HUES6 (cell line): ENCODE results near the gene COL13A1.

Source experiments
- H3K27ac ChIP-seq: 2 replicates; pipeline ENCODE4 v1.7.0; 2013; ENCODE audit warnings: low read depth, mild to moderate bottlenecking, low read length, inconsistent platforms
- H3K27me3 ChIP-seq: 2 replicates; pipeline ENCODE4 v1.6.1; 2013; ENCODE audit warnings: low read length; ENCODE audit not compliant: control insufficient read depth, insufficient read depth
- H3K36me3 ChIP-seq: 2 replicates; pipeline ENCODE4 v1.6.1; 2013; ENCODE audit warnings: low read length; ENCODE audit not compliant: control insufficient read depth, insufficient read depth
- H3K4me1 ChIP-seq: 2 replicates; pipeline ENCODE4 v1.6.1; 2013; ENCODE audit warnings: low read length; ENCODE audit not compliant: control insufficient read depth, insufficient read depth
- H3K4me3 ChIP-seq: 2 replicates; pipeline ENCODE4 v1.5.1; 2013; ENCODE audit warnings: low read depth, low read length
- H3K9ac ChIP-seq: one replicate; pipeline ENCODE4 v1.6.1; 2013; ENCODE audit warnings: mild to moderate bottlenecking, low read length
- H3K9me3 ChIP-seq: 2 replicates; pipeline ENCODE4 v1.6.1; 2013; ENCODE audit warnings: low read depth, low read length; ENCODE audit not compliant: control insufficient read depth, insufficient read depth

Gene COL13A1

GRCh38 chr10:69819716-69820506 lies 18.2 kb downstream of the COL13A1 start:
- peaks cover 9% of the 10 kb centered on the region for H3K4me1 ChIP-seq
- H3K36me3 ChIP-seq = no peaks in the 10 kb centered on the region
- no peak overlapping the region for H3K9ac ChIP-seq
- H3K9me3 ChIP-seq = peaks cover 11% of the 10 kb centered on the region
- H3K4me3 ChIP-seq = no peak overlapping the region
- H3K27ac ChIP-seq = no peak overlapping the region
- H3K27me3 ChIP-seq = no peaks in the 10 kb centered on the region

- peaks cover 9% of the 10 kb centered on the region for H3K4me1 ChIP-seq
- no peaks in the 10 kb centered on the region for H3K36me3 ChIP-seq
- no peak overlapping the region for H3K9ac ChIP-seq
- no peak overlapping the region for H3K4me3 ChIP-seq
- H3K27ac ChIP-seq = no peak overlapping the region
- H3K27me3 ChIP-seq = no peaks in the 10 kb centered on the region
- peaks cover 11% of the 10 kb centered on the region for H3K9me3 ChIP-seq
Measured at GRCh38 chr10:69820817-69821216, 19.1 kb downstream of the COL13A1 start.

- H3K27me3 ChIP-seq = no peaks in the 10 kb centered on the region
- no peak overlapping the region for H3K4me3 ChIP-seq
- H3K4me1 ChIP-seq = peaks cover 15% of the 10 kb centered on the region
- no peaks in the 10 kb centered on the region for H3K36me3 ChIP-seq
- no peak overlapping the region for H3K9ac ChIP-seq
- H3K27ac ChIP-seq = no peak overlapping the region
- no peaks in the 10 kb centered on the region for H3K9me3 ChIP-seq
Measured at GRCh38 chr10:69825604-69826003, 23.9 kb downstream of the COL13A1 start.

GRCh38 chr10:69826094-69826493 lies 24.4 kb downstream of the COL13A1 start:
- no peaks in the 10 kb centered on the region for H3K9me3 ChIP-seq
- no peak overlapping the region for H3K4me3 ChIP-seq
- H3K4me1 ChIP-seq = peaks cover 16% of the 10 kb centered on the region
- H3K36me3 ChIP-seq = no peaks in the 10 kb centered on the region
- H3K27ac ChIP-seq = no peak overlapping the region
- H3K9ac ChIP-seq = no peak overlapping the region
- H3K27me3 ChIP-seq = no peaks in the 10 kb centered on the region

- H3K36me3 ChIP-seq = no peaks in the 10 kb centered on the region
- no peaks in the 10 kb centered on the region for H3K9me3 ChIP-seq
- no peaks in the 10 kb centered on the region for H3K27me3 ChIP-seq
- H3K4me3 ChIP-seq = no peak overlapping the region
- H3K4me1 ChIP-seq = peaks cover 19% of the 10 kb centered on the region
- no peak overlapping the region for H3K9ac ChIP-seq
- H3K27ac ChIP-seq = no peak overlapping the region
Measured at GRCh38 chr10:69826789-69827554, 25.3 kb downstream of the COL13A1 start.

GRCh38 chr10:69828144-69828870 lies 26.6 kb downstream of the COL13A1 start:
- no peak overlapping the region for H3K27ac ChIP-seq
- H3K4me3 ChIP-seq = no peak overlapping the region
- no peak overlapping the region for H3K9ac ChIP-seq
- H3K36me3 ChIP-seq = no peaks in the 10 kb centered on the region
- no peaks in the 10 kb centered on the region for H3K27me3 ChIP-seq
- H3K9me3 ChIP-seq = no peaks in the 10 kb centered on the region
- peaks cover 19% of the 10 kb centered on the region for H3K4me1 ChIP-seq

- Histone ChIP-seq H3K4me3 (no peak overlapping the region), H3K27ac (no peak overlapping the region), H3K9me3 (no peaks in the 10 kb centered on the region), H3K36me3 (no peaks in the 10 kb centered on the region), H3K9ac (no peak overlapping the region), H3K4me1 (peaks cover 19% of the 10 kb centered on the region), H3K27me3 (no peaks in the 10 kb centered on the region)
Measured at GRCh38 chr10:69829775-69830174, 28.1 kb downstream of the COL13A1 start.

GRCh38 chr10:69831231-69831855 lies 29.6 kb downstream of the COL13A1 start:
- Histone ChIP-seq H3K27me3 (no peaks in the 10 kb centered on the region), H3K4me1 (peaks cover 25% of the 10 kb centered on the region), H3K9ac (no peak overlapping the region), H3K27ac (no peak overlapping the region), H3K9me3 (no peaks in the 10 kb centered on the region), H3K36me3 (no peaks in the 10 kb centered on the region), H3K4me3 (no peak overlapping the region)

GRCh38 chr10:69835233-69835632 lies 33.5 kb downstream of the COL13A1 start:
- Histone ChIP-seq H3K27ac (no peak overlapping the region), H3K4me3 (no peak overlapping the region), H3K4me1 (peaks cover 35% of the 10 kb centered on the region), H3K36me3 (no peaks in the 10 kb centered on the region), H3K9me3 (no peaks in the 10 kb centered on the region), H3K9ac (no peak overlapping the region), H3K27me3 (no peaks in the 10 kb centered on the region)

- H3K27me3 ChIP-seq = no peaks in the 10 kb centered on the region
- peaks cover 36% of the 10 kb centered on the region for H3K4me1 ChIP-seq
- no peaks in the 10 kb centered on the region for H3K36me3 ChIP-seq
- H3K4me3 ChIP-seq = no peak overlapping the region
- no peak overlapping the region for H3K9ac ChIP-seq
- H3K9me3 ChIP-seq = no peaks in the 10 kb centered on the region
- no peak overlapping the region for H3K27ac ChIP-seq
Measured at GRCh38 chr10:69835875-69836730, 34.4 kb downstream of the COL13A1 start.
